GM18520 (cell line): Measurements from ENCODE around the gene SLC5A11.
"Not testable (repeated sequence)": the region's sequence is repeated elsewhere in the genome, so short reads cannot be mapped to it uniquely, and the experiment has no call there.

ENCODE experiments used
- ATAC-seq: cut with Tn5 transposase; IDR thresholded peaks from one replicate; pipeline ENCODE4 v1.9.1; 2021; ENCODE audit not compliant: unreplicated experiment

SLC5A11 gene, protein sequence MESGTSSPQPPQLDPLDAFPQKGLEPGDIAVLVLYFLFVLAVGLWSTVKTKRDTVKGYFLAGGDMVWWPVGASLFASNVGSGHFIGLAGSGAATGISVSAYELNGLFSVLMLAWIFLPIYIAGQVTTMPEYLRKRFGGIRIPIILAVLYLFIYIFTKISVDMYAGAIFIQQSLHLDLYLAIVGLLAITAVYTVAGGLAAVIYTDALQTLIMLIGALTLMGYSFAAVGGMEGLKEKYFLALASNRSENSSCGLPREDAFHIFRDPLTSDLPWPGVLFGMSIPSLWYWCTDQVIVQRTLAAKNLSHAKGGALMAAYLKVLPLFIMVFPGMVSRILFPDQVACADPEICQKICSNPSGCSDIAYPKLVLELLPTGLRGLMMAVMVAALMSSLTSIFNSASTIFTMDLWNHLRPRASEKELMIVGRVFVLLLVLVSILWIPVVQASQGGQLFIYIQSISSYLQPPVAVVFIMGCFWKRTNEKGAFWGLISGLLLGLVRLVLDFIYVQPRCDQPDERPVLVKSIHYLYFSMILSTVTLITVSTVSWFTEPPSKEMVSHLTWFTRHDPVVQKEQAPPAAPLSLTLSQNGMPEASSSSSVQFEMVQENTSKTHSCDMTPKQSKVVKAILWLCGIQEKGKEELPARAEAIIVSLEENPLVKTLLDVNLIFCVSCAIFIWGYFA

DNA sequence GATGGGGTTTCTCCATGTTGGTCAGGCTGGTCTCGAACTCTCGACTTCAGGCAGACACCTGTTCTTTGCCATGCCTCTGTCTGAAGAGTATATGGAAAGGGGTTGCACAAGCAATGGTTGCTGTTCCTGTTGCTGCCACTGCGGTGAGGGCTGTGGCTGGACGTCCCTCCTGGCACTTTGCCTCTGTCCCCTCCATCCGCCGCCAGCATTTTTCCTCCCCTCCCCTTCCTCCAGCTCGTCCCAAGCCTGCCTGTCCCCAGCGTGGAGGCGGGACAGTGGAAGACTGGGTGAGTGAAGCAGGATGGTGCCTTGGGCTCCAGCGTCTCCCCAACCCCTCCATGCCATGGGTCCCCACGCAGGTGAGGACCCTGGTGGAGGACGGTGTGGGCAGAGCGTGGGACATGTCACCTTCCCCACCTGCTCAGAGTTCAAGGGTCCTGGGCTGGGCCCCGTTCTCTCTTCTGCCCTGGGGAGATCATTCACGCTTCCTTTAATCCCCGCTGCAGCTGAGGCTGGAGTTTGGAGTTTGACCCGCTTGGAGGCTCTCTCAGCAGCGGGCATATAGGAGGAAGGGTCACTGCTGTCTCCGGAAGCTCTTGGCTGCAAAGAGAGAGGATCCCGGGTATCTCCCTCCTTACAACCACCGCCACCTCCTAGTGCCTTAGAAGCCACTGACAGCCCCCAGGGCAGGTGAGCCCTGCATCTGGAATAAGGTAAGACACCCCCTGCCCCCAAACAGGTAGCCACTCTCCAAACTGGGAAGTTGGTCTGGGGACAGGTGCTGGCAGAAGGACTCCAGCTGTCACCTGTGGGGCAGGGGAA, at the start of gene SLC5A11:
TSS of gene SLC5A11 (plus strand) at position 238 of the 822 bp plus-strand sequence. CDS start 12,681 bp downstream, outside the sequence.
- ATAC-seq = no peak

DNA sequence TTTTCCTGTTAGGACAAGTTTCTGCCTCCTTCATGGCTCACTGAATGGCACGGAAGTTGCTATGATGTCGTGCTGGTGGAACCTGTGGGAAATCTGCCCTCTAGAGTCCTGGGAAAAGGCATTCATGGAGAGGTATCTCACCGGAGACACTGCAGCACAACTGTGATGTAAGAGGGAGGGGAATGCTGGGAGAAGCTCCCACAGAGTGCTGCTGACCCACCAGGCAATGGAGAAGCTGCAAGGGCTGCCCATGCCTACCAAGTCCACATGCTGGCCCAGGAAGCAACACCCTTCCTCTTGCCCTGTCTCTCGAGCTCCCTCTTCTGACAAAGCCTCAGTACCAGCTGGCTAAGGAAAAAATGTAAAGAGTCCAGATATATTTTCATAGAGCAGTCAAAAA, 45.2 kb upstream of the SLC5A11 start:
- no peak for ATAC-seq

DNA sequence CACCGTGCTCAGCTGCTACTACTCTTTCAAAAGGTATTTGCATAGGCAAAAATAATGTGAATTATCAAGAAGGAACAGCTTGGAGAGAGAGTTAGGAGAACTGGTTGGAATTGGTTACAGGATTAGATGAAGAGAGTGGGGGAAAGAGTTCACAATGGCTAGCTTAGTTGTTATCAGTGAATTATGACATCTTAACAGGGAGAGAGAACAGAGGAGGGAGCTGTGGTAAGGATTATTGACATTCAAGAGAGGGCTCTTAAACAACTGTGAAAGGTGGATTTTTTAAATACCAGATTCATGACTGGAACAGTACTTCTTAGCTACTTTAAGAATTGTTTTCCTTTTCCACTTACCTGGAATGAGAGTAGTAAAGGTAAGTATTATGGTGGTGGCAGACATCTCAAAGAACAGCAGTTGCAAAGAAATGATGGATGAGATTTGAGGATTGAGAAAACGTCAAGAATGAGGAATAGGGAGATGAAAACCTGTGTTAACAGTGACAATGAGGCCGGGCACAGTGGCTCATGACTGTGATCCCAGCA, 43.9 kb upstream of the SLC5A11 start:
- ATAC-seq = no peak

DNA sequence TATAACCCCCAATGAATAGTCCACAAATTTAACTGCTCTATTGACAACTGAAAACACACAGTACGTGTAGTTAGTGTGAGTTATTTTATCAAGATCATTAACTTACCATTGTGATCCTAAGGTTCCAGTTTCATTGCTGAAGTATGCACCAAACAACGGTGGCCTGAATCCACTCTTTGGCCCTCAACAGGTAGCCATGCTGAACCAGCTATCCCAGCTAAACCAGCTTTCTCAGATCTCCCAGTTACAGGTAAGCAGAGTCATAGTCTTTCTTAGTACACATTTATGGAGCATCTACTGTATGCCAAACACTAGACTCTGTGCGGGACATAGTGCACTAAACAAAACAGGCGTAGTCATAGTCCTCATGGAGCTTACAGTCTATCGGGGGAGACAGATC, 40.3 kb upstream of the SLC5A11 start:
- ATAC-seq = no peak

DNA sequence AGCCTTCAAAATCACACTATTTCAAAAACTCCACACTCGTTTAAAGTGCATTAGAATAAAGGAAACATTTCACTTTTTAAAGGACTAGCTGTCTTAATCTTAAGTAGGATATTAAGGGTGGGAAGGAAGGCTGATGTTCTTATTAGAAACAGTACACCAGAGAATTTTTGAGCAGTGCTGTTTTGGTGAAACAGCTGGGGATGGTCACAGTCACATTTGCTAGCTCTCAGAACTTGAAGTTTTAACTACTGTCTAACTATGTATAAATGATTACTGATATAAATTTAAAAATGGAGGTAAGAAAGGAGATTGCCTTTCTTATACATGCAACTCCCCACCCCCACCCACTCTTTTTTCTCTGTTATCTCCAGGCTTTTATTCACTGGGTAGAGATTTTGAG, 38.5 kb upstream of the SLC5A11 start:
- no peak for ATAC-seq

DNA sequence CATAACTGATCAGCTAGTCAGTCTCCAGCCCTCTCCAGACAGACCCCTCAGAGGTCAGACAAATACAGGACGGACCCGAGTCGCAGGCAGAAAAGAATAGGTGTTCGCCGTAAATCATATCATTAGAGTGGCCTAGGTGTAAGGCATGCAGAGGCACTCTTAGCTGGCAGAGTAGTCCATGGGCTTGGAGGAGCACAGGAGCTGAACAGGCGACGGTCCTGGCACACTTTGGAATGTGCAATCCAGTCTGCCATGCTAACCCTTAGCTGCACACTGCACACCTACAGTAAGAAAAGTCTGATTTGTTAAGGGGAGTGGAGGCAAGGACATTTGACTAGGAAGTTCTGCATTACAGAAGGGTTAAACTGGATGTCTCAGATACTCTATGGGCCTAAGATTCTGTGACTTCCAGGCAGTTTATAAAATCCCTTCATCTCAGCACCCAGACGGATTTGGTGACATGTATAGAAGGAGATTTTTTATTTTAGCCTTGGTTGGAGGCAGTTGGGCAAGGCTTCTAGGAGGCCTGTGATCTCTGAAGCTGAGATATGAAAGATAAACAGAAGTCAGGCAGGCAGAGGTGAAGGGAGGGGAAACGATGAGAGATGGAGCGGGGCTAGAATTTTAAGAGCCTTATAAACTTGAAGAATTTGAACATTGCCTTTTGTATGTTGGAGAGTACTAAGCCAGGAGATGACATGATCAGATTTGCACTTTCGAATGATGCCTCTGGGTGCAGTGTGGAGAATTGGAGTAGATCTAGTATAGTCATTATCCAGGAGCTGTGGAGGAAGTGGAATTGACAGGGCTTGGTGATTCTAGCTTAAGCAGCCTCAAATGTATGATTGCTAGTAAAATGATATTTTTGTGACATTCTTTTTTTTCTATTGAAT, 34.6 kb upstream of the SLC5A11 start:
- no peak for ATAC-seq

DNA sequence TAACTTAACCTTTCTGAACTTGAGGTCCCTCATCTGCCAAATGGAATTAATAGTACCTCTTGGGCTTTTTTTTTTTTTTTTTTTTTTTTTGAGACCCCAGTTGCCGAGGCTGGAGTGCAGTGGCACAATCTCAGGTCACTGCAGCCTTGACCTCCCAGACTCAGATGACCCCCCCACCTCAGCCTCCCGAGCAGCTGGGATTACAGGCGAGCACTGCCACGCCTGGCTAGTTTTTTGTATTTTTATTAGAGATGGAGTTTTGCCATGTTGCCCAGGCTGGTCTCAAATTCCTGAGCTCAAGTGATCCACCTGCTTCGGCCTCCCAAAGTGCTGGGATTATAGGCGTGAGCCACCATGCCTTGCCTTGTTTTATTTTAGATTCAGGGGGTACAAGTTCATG, 33.0 kb upstream of the SLC5A11 start:
- not testable (repeated sequence) for ATAC-seq

DNA sequence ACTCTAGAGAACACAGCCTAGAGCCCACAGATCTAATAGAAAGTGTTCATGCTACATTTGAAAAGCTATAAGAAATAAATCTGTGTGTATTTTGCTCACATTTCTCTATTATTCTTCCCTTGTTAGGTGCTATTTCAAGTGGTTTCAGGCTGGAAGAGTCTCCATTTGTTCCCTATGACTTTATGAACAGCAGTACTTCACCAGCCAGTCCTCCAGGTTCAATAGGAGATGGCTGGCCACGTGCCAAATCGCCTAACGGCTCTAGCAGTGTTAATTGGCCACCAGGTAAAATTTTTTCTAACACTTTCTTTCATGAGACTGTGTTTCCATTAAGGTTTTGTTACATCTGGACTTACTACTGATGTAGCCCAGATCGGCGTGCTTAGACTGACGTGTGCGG, 30.7 kb upstream of the SLC5A11 start:
- ATAC-seq = no peak

DNA sequence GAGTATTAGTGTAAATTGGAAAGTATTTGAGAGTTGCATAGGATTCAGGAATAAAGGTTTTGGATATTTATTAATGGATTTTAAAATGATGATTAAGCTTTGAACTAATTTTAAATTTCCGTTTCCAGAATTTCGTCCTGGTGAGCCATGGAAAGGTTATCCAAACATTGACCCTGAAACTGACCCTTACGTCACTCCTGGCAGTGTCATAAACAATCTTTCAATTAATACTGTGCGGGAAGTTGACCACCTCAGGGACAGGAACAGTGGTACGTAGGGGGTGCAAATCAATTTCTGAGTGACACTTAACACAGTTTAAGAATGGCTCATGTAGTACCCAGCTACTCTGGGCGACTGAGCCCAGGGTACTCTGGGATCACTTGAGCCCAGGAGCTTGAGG, 29.1 kb upstream of the SLC5A11 start:
- no peak for ATAC-seq

DNA sequence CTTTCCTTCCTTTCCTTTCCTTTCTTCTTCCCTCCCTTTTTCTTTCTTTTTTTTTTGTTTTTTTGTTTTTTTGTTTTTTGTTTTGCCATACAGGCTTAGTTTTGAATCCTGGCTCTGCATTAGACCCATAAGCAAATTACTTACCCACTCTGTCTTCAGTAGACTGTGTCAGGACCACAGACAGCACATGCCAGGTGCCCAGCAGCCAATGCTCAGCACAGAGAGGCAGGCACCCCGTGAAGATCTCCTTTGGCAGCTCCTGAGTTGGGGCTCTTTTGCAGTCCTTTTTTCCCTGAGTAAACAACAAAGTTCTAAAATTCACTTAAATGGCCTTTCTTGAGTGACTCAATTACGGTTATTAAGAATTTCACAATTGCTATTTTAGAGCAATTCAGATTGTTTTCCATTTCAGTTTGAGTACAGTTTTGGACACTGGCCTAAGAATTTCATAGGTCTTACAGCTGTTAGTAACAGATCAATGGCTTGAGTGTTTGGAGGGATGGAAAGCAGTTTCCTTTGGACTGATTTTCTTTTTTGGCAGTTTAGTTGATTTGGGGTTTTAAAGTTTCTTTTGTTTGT, 26.2 kb upstream of the SLC5A11 start:
- ATAC-seq = no peak

DNA sequence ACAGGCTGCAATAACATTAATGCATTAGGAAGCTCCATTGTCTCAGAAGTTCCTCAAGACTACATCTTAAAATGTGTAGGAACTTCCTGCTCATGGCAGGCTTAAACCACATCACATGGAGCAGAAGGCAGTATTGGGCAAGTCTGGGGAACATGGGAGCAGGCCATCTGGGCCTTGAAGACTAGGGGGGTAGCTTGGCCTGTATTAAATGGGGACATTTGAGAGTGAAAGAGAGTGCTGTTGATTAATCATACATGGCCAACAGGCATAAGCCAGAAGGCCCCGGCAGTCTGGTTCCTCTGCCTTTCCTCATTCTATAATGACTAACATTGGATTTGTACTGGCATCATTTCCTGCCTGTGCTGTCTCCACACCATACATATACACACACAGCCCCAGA, 25.2 kb upstream of the SLC5A11 start:
- no peak for ATAC-seq

DNA sequence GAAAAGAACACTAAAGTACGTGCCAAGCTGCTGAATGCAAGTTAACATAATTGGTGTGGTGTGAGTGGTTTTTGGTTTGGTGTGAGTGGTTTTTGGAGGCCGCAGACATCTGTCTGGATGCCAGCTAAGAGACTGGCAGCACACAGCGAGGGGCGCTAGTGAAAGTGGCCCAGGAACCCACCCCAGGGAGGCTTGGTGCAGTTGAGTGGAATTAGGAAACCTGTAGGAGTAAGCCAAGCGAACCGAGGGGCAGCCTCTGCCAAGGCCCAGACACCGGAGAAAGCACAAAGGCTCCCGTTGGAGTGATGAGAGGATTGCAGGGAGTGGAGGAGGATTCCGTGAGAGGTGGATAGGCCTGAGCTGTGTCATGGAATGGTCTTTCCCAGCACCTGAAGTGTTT, 24.6 kb upstream of the SLC5A11 start:
- ATAC-seq = no peak

DNA sequence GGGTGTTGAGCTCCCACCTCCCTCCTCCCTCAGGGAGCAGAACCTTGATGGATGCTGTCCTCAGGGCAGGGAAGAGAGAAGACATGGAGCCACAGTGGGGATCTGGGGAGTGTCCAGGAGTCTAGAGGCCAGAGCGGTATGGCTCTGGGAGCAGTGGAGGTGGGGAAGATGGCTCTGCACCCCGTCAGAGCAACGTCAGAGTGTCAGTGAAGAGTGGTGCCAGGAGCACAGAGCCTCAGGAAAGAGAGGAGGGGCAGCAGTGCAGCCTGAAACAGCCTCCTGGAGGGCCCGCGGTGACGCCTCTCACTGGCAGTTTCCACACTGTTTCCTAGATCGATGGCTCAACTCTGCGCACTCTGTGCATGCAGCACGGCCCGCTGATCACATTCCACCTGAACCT, 23.2 kb upstream of the SLC5A11 start:
- ATAC-seq = no peak

DNA sequence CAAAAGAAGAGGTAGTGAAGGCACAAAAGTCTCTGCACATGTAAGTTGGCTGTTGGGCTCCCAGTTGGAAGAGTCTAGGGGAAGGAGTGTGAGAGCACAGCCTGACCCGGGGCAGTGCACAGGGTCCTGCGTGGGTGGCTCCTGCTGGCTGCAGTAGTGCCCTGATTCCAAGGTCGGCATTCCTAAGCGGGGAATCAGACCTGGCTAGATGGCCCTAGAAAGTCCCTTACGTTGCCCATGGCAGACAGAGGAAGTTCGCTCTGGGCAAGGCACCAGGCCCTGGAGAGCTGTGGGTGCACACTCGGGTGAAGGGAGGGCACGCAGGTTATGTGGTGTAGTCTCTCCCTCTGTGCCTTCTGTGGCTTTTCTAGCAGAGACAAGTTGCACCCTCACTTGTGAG, 22.8 kb upstream of the SLC5A11 start:
- no peak for ATAC-seq

DNA sequence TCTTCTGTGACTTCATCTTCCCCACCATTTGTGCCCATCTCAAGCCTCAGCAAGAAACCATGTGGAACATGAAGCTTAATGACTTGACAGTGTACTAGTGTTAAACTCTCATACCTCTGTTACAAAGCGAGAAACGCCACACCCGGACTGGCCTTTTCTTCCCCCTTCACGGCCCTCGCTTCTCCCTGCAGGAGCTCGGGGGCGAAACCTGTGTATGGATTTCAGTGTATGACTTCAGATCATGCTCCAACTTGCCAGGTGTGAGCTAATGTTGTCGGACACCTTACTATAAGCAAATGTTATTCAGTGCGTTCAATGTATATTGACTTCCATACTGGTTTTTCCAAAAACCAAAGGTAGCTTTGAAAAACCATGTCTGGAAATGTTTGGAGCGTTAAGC, 20.1 kb upstream of the SLC5A11 start:
- ATAC-seq = no peak

DNA sequence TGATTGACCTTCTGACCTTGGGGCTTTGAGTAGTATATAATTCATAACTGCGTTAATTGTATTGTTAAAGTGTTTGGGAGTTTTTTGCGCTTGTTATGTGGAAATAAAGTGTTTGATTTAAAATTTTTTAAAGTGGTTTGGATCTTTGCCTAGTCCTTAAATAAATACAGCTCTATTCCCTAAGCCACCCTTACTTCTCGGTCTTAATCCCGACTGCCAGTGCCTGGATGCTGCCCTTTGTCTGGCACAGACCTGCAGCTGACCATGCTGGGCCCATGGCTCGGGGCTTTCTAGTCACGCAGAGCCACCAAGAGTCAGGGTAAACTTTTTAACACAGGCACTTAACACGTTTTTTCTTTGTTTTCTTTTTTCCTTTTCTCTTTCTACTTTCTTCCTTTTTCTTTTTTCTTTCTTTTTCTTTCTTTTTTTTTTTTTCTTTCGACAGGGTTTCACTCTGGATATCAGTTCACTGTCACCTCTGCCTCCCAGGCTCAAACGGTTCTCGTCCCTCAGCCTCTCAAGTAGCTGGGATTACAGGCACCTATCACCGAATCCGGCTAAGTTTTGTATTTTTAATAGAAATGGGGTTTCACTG, 19.6 kb upstream of the SLC5A11 start:
- no peak for ATAC-seq

DNA sequence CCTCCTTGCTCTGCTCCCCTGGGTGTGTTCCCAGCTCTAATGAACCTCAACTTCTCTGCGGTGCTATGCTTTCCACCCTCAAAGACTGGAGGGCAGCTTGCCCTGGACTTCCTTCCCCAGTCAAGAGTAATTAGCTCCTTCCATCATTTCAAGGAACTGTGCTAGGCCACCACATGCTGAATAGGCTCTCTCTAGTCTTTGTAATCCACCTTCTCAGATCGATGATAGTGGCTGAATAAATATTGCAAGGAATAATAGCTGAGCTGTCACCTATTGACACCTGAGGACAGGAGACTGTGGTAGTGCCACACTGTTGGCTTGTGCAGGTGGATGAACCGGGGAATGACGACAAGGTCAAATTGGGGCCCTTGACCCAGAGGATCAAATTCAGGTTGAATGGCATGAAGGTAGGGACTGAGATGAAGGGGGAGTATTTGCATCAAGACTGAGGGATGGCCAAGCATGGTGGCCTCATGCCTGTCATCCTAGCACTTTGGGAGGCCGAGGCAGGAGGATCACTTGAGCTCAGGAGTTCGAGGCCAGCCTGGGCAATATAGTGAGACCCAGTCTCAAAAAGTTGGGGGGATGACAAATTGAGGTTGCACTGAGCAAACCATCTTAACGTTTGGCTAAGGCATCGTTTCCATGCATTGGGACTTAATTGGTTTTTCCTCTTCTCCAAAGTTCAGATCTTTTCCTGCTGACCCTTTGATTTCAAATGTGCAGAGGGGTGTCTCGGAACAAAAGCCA, 18.8 kb upstream of the SLC5A11 start:
- ATAC-seq = no peak

DNA sequence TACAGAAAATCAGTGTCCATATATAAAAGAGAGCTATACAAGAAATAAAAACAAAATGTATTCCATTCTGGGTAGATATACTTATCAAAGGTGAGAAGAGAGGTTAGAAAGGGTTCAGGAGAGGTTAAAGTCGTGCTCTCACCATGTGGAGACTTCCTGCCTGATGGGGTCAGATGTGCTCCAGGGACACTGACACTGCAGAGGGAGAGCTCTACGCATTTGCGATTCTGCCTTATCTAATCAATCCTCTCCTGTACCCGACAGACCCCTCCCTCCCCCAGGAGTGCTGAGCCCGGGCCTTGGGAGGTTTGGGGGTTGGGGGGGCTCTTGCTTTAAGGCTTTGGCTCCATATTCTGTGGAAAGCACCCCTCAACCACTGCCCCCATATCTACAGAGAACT, 16.6 kb upstream of the SLC5A11 start:
- no peak for ATAC-seq

DNA sequence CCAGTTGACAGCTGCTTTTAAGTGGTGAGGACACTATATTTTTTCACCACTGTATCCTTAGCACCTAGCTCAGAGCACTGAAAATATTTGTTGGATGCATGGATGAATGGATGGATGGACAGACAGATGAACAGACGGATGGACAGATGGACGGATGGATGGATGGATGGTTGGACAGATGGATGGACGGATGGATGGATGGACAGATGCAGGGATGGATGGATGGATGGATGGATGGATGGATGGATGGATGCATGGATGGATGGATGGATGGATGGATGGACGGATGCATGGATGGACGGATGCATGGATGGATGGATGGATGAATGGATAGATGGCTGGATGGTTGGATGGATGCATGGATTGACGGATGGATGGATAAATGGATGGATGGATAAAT, 12.4 kb upstream of the SLC5A11 start:
- ATAC-seq = no peak
